Endometrial microvascular endothelial cells (primary cell): Measurements from ENCODE around the gene CTNNA3. TPM values are rescaled to one million over a fixed set of nuclear protein-coding genes. Genes with fewer than 3 reads are reported as not detected.

Experiments
- in situ Hi-C: cut with HindIII; loops from 2 replicates; pipeline ENCODE4 v1.10.0; 2017; ENCODE audit warnings: low sequenced_read_pairs, low pct_unique_long_range_greater_than_20kb; ENCODE audit errors: inconsistent ontology term
- total RNA-seq: library from RNA; depleted of rRNA; stranded (reverse); fragments of >200 nt; gene quantifications from one replicate; pipeline ENCODE4 v1.2.3, GENCODE V29; 2015; ENCODE audit errors: inconsistent ontology term

CTNNA3 gene
- total RNA-seq, 1 donor from 2014 or later: not detected

DNA sequence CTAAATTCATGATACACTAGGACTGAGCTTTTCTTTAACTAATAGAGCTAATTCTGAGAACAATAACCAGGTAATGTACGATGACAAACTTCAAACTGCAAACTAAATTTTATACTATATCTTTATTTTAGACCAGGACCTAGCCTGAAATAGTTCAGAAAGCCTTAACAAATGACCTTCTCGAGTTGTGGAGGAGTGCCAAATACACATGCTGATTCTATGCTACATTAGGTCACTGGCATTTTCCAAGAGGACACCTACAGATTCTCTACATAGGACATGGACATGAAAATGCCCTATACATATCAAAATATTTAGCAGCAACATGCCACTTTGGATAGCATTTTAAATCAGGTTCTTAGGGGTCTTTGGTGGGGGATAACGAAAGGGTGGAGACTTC is 814.2 kb downstream of the CTNNA3 start:
- in situ Hi-C loops: no loop called here

- in situ Hi-C loops: no loop called here
These were observed 815.2 kb downstream of the CTNNA3 start for GRCh38 chr10:66880826-66881225.

DNA sequence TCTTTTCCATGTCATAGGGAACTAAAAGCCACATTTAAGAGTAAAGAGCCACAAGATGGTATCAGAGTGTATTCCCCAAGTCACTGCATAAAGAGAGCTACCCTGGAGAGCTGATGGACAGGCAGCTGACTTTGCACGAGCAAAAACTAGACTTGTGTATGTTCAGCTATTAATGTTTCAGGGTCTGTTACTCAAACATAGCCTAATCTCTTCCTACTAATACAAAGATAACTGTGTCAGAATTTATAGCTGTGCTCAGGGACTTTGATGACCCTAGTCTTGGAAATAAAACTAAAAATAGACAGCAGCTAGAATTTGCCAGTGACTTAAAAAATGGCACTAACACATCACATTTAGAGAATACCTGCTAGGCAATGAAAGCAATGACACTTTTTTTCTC is 815.7 kb downstream of the CTNNA3 start:
- in situ Hi-C loops: no loop called here

DNA sequence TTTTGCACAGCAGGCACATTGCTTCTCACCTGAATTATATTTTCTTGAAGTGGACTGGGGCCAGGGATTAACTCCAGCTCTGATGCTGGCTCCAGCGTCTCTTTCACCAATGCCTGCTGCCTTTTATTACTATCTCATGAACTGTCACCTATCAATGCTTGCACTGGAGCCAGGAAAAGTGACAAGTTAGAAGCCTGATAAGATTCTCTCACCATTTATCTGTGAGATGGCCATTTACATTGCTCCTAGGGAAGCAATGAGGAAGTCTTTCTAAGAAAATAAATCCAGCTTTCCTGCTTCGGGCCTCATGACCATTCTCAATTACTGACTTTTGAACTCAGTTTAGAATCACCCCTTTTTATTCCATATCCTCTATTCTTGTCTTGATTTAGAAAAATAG is 818.6 kb downstream of the CTNNA3 start:
- in situ Hi-C loops: no loop called here

GRCh38 chr10:66869635-66870034 is 826.4 kb downstream of the CTNNA3 start:
- in situ Hi-C loops: no loop called here

GRCh38 chr10:66862687-66863258 is 833.2 kb downstream of the CTNNA3 start:
- in situ Hi-C loops: no loop called here

- in situ Hi-C loops: no loop called here
These were observed 835.5 kb downstream of the CTNNA3 start for GRCh38 chr10:66860376-66860945.

DNA sequence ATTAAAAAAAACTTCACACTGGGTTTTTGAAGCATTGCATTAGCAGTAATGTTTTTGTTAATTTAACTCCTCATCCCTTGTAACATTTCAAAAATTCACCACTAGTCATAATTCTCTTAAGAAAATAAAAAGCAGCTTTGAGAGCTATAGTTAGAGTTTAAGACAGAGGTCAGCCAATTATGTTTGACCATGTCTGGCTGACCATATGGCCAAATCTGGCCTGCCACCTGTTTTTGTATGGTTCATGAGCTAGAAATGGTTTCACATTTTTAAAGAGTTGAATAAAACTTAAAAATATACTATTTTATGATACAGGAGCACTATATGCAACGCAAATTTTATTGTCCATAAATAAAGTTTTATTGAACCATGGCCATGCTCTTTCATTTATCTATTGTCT is 843.2 kb downstream of the CTNNA3 start:
- in situ Hi-C loops: no loop called here

- in situ Hi-C loops: no loop called here
These were observed 847.1 kb downstream of the CTNNA3 start for GRCh38 chr10:66848856-66849255.

DNA sequence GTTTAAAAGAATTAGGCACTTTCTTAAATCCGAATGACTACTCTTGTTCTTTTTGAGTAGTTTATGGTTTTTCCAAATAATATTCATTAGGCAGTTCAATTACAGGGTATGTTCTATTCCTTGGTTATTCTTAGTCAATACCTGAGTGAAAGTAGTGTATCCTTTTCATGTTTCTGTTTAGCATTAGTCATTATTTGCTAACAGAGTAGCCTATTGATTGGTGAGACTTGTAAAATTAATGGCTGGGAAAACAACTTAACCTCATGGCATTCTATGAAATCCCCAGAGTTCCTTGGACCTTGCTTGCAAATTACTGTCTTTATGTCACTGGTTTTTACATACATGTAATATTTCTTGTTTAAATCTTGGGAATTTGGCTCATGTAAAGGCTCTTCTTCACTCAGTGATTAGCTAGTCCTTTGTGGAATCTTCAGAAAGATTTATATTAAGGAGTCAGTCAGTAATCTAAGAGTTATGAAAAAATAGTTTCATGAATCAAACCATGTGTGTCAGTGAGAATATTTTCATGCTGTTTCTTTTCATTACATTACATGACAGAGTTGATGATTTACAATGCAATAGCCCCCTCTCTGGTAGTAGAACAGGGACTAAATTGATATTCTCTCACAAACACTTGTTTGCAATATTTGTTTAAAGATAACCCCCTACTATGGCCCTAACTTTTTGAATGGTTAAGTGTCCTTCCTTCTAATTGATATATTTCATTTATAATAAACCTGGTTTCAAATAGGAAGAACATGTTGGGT is 851.6 kb downstream of the CTNNA3 start:
- in situ Hi-C loops: no loop called here

- in situ Hi-C loops: no loop called here
These were observed 852.6 kb downstream of the CTNNA3 start for GRCh38 chr10:66843396-66843795.

GRCh38 chr10:66842867-66843266 is 853.1 kb downstream of the CTNNA3 start:
- in situ Hi-C loops: no loop called here

DNA sequence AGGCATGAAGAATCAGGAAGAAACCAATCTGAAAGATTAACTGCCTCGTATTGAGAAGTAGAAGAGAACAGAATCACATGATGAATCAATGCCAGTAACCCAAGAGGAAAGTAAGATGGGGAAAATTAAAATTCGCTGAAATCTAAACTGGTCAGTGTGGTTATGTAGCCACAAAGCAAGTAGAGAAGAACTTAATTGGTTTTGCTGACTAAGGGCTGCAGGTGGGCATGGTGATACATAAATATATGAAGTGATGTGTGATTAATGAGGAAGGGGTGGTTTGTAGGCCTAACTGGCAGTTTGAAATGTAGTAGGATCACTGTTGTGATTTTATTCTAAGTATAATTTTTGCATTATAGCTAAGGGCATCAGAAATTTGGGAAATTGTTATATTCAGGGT is 853.6 kb downstream of the CTNNA3 start:
- in situ Hi-C loops: no loop called here

DNA sequence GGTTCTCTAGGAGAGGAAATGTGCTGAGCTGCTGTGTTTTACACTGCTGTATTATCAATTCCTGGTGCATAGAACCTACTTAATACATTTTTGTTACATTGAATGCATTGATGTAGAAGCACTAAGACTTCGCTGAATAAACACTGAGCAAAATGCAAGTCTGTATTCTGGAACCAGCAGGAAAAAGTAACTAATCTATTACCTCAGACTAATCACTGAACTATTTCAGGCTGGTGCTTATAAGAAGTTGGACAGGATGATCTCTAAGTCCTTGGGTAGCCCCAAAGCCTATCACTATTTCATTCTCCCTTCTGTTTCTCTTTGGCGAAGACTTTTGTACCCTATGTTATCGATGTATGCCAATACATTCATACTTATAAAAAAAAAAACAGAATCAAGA is 857.3 kb downstream of the CTNNA3 start:
- in situ Hi-C loops: no loop called here

- in situ Hi-C loops: no loop called here
These were observed 858.0 kb downstream of the CTNNA3 start for GRCh38 chr10:66837990-66838389.

- in situ Hi-C loops: no loop called here
These were observed 858.7 kb downstream of the CTNNA3 start for GRCh38 chr10:66837335-66837734.

DNA sequence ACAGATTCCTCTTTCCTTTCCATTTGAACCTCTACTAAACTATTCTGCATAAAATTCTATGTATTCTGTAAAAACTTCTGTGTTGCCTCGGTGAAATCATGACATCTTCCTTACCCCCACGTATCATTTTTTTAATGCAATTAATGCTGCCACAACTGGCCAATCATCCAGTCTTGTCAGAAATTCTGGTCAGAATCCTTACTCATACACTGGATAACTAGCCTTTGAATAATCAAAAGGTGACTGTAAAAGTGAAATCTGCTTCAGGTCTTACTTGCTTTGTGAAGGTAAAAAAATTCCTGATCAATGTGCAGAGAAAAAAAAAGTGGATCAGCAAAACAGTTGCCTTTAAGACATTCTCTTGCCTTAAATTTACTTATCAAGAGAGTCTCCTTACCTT is 859.2 kb downstream of the CTNNA3 start:
- in situ Hi-C loops: no loop called here

- in situ Hi-C loops: no loop called here
These were observed 859.9 kb downstream of the CTNNA3 start for GRCh38 chr10:66836057-66836456.

DNA sequence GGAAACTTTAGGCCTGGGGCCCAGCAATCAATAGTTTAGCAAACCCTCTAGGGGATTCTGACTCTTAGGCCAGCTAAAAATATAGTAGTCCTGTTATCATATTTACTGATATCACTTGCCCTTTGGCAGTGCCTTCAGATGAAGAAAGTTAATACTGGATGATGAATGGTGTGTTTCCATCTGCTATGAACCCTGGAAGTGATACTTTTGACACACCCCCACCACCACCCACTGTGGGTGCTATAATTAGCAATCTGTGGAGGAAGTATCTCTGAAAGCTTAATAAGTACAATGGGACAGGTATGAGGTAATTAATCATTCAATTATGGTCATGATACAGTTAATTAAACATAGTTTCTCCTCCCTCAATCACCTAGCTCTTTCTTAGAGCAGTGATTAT is 860.6 kb downstream of the CTNNA3 start:
- in situ Hi-C loops: no loop called here

- in situ Hi-C loops: no loop called here
These were observed 861.2 kb downstream of the CTNNA3 start for GRCh38 chr10:66834802-66835201.
